Measurements from ENCODE around the gene SPATC1L.
A peak's percentile ranks its signal among the peaks of the same experiment; 100 is the strongest.
"Not testable (repeated sequence)": the region's sequence is repeated elsewhere in the genome, so short reads cannot be mapped to it uniquely, and the experiment has no call there.

SPATC1L gene

DNA sequence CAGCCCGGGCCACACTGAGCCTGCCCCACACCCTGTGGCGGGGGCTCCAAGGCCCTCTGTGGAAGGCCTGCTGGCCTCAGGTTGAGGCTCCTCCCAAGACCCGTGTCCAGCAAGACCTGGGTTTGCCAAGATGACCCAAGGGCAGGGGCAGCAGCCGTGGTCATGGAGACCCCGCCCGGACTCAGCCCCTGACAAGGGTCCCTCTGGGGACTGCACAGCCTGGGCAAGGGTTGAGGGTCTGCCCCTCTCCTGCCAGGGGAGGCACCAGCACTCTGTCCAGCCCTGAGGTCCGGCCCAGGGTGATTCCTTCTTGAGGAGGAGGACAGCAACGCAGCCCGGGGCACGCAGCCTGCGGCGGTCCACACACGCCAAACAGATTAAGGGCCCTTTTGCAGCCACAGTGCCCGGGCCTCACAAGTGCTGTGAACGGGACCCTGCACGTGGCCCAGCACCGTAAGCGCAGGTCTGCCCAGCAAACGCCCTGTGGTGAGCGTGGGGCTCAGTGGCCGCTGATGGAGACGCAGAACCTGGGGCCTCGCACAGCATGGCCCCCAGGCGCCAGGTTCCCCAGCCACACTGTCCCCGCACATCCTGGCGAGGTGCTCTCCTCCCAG lies 3.4 kb downstream of the SPATC1L start:
- TF ChIP-seq, protein P1, sequence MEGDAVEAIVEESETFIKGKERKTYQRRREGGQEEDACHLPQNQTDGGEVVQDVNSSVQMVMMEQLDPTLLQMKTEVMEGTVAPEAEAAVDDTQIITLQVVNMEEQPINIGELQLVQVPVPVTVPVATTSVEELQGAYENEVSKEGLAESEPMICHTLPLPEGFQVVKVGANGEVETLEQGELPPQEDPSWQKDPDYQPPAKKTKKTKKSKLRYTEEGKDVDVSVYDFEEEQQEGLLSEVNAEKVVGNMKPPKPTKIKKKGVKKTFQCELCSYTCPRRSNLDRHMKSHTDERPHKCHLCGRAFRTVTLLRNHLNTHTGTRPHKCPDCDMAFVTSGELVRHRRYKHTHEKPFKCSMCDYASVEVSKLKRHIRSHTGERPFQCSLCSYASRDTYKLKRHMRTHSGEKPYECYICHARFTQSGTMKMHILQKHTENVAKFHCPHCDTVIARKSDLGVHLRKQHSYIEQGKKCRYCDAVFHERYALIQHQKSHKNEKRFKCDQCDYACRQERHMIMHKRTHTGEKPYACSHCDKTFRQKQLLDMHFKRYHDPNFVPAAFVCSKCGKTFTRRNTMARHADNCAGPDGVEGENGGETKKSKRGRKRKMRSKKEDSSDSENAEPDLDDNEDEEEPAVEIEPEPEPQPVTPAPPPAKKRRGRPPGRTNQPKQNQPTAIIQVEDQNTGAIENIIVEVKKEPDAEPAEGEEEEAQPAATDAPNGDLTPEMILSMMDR (IDR thresholded peaks at IDR 0.05; ENCODE audit: extremely low read depth, insufficient read depth, missing control alignments), result no peak
- DNase-seq (ENCODE audit: low spot score), result peak; percentile 11
- in situ Hi-C loops (cut with MboI; ENCODE audit: low pct_unique_long_range_greater_than_20kb, low sequenced_read_pairs, unreplicated experiment), result no loop called here

DNA sequence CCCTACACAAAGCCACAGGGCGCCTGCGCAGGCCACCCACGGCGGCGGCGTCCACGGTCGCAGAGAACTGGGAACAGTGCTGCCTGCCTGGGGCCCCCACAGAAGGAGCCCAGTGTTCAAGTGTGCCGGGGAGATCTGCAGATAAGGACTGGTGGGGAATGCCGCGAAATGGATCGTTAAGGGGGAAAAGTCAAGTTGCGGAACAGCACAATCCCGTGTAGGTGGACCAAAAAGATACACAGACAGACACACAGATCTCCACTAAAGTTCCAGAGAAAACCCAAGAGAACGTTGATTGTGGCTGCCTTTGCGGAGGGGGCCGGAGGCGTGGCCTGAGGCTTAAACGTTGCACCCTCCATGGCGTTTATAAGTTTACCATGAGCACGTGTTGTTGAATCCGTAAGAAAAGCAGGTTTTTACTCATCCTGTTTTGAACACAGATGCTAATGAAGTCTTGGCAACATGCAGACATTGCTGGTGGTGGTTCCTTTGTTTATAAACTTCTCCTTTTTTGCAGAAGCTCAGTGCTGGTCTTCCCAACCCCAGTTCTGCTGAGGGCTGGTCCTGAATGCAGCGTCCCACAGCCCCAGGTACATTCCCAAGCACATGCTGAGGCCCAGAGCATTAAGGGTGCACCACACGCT lies 4.1 kb downstream of the SPATC1L start:
- peak; percentile 10 for DNase-seq (ENCODE audit: low spot score)
- in situ Hi-C loops (cut with MboI; ENCODE audit: low pct_unique_long_range_greater_than_20kb, low sequenced_read_pairs, unreplicated experiment), result no loop called here
- TF ChIP-seq, protein P1 (IDR thresholded peaks at IDR 0.05; ENCODE audit: extremely low read depth, insufficient read depth, missing control alignments), result no peak

DNA sequence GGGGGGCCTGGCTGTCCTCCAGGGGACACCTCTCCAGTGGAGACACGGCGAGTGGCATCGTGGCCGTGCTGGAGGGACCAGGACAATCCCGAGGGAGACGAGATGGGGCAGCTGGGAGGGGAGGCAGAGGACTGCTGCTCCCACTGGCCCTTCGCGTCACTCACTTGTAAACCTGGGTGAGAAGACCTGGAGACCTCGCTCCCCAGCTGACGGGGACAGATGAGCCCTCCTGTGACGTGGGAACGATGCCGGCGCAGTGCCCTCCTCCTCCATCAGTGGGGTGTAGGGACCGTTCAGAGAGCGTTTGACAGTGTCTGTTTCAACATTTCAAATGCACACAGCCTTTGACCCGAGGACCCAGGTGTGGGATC lies 4.6 kb downstream of the SPATC1L start:
- DNase-seq (ENCODE audit: low spot score), result no peak
- in situ Hi-C loops (cut with MboI; ENCODE audit: low pct_unique_long_range_greater_than_20kb, low sequenced_read_pairs, unreplicated experiment), result no loop called here
- TF ChIP-seq, protein P1 (IDR thresholded peaks at IDR 0.05; ENCODE audit: extremely low read depth, insufficient read depth, missing control alignments), result no peak

DNA sequence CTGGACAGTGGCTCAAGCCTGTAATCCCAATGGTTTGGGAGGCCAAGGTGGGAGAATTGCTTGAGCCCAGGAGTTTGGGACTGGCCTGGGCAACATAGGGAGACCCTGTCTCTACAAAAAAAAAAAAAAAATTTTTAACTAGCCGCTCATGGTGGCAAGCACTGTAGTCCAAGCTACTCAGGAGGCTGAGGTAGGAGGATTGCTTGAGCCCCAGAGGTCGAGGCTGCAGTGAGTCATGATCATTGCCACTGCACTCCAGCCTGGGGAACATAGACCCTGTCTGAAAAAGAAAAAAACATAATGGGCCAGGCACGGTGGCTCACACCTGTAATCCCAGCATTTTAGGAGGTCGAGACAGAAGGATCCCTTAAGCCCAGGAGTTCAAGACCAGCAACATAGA lies 5.3 kb downstream of the SPATC1L start:
- in situ Hi-C loops (cut with MboI; ENCODE audit: low pct_unique_long_range_greater_than_20kb, low sequenced_read_pairs, unreplicated experiment), result no loop called here
- DNase-seq (ENCODE audit: low spot score), result no peak
- TF ChIP-seq, protein P1 (IDR thresholded peaks at IDR 0.05; ENCODE audit: extremely low read depth, insufficient read depth, missing control alignments), result no peak

DNA sequence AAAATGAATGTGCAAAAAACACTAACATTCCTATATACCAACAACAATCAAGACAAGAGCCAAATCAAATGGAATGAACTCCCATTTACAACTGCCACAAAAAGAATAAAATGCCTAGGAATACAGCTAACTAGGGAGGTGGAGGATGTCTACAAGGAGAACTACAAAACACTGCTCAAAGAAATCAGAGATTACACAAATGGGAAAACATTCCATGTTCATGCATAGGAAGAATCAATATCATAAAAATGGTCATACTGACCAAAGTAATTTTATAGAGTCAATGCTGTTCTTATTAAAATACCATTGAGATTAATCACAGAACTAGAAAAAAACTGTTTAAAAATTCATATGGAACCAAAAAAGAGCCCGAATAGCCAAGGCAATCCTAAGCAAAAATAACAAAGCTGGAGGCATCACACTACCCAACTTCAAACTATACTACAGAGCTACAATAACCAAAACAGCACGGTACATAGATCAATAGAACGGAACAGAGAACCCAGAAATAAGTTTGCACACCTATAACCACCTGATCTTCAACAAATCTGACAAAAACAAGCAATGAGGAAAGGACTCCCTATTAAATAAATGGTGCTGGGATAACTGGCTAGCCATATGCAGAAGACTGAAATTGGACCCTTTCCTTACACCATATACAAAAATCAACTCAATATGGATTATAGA lies 7.7 kb downstream of the SPATC1L start:
- in situ Hi-C loops (cut with MboI; ENCODE audit: low pct_unique_long_range_greater_than_20kb, low sequenced_read_pairs, unreplicated experiment); DNase-seq (ENCODE audit: low spot score): not testable (repeated sequence)

DNA sequence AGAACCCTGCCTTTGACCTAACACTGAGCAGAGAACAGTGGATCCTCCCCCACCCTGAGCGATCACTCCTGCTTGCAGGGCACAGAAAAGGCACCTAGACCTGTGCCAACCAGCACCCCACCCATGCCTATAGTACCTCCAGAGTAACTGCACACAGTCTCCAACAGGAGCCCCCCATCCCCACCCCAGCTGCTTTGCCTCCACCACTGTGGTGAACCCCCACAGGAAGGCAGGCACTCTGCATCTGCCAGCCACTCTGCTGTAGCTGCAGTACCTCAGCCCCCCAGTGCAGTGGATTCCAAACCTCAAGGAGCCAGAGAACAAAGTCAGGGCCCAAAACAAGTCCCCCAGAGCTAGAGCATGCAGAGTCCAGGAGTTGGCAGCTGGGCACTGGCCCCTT lies 10.7 kb downstream of the SPATC1L start:
- TF ChIP-seq, protein P1 (IDR thresholded peaks at IDR 0.05; ENCODE audit: extremely low read depth, insufficient read depth, missing control alignments), result no peak
- in situ Hi-C loops (cut with MboI; ENCODE audit: low pct_unique_long_range_greater_than_20kb, low sequenced_read_pairs, unreplicated experiment), result no loop called here

More for the DNA sequence above, 10.7 kb downstream of the SPATC1L start:
- DNase-seq (ENCODE audit: low spot score), result no peak
